Stimulated activated naive CD8-positive, alpha-beta T cell treated with anti-CD3 and anti-CD28 coated beads, Interleukin-15, amount 100 ng/mL, for 72 hours (primary cell): ENCODE results near the gene TSEN15.

ENCODE experiments used
- ATAC-seq: fragments of 150-1000 bp; cut with Tn5 transposase; 2 replicates; pipeline ENCODE4 v1.10.0; 2021; ENCODE audit warnings: mild to moderate bottlenecking, moderate library complexity
- DNase-seq, 2 donors: peaks; one replicate each; pipeline ENCODE4 v3.0.0; 2021 to 2022
- H3K27ac Mint-ChIP-seq, 2 donors: one replicate each; pipeline ENCODE4 v1.8.0; 2022; ENCODE audit warnings: mild to moderate bottlenecking in 2 of 2, mixed read lengths in 2 of 2, moderate library complexity in 2 of 2
- H3K27me3 Mint-ChIP-seq: one replicate; pipeline ENCODE4 v1.8.0; 2022; ENCODE audit warnings: mixed read lengths
- H3K4me1 Mint-ChIP-seq: one replicate; pipeline ENCODE4 v1.8.0; 2022; ENCODE audit warnings: mild to moderate bottlenecking, mixed read lengths
- H3K4me3 Mint-ChIP-seq, 2 donors: one replicate each; pipeline ENCODE4 v1.8.0; 2022; ENCODE audit warnings: mild to moderate bottlenecking in 2 of 2, mixed read lengths in 2 of 2, moderate library complexity in 1 of 2
- H3K9me3 Mint-ChIP-seq, 2 donors: one replicate each; pipeline ENCODE4 v1.8.0; 2022; ENCODE audit warnings: mixed read lengths in 2 of 2

TSEN15 gene

GRCh38 chr1:184060316-184060715 lies 8.8 kb downstream of the TSEN15 start:
- ATAC-seq (no peak), DNase-seq (no peak)
- Mint-ChIP-seq H3K4me3 (no peak overlapping the region), H3K4me1 (peaks cover 10% of the 10 kb centered on the region), H3K9me3 (no peaks in the 10 kb centered on the region), H3K27ac (no peak overlapping the region), H3K27me3 (no peaks in the 10 kb centered on the region)

- Mint-ChIP-seq H3K27ac (no peak overlapping the region), H3K4me3 (no peak overlapping the region), H3K27me3 (no peaks in the 10 kb centered on the region), H3K9me3 (no peaks in the 10 kb centered on the region), H3K4me1 (peaks cover 8% of the 10 kb centered on the region)
- DNase-seq (no peak), ATAC-seq (no peak)
These were observed 10.0 kb downstream of the TSEN15 start for GRCh38 chr1:184061396-184062003.

DNA sequence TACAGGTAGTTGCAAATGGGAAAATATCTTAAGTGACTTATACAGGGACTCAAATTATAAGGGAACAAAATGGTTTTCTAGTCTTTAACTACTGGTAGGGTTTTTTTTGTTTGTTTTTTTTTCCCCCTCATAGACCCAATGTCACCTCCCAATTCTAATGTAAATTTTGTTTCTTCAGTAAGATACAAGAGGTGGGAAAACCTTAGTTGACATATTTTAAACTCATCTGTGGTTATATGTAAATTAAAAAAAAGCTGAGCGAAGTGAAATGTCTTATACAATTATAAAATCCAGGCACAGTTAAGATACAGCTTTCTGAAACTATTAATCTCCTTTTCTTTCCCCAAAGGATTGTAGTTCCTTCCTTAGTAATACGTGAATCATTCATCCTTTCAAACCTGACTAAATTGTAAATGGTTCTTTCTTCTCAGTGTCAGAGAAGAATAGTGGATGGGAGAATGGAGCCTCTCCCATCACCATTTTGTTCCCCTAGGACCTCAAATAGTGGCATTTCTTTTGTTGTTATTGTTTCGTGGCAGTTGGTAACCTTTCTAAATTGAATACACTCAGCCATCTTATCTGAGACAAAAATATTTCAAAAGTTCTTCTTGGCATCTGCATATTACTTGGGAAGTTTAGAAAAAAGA lies 11.2 kb downstream of the TSEN15 start:
- no peak for ATAC-seq
- Mint-ChIP-seq H3K27ac (no peak overlapping the region), H3K4me1 (no peaks in the 10 kb centered on the region), H3K4me3 (no peak overlapping the region), H3K27me3 (no peaks in the 10 kb centered on the region), H3K9me3 (no peaks in the 10 kb centered on the region)
- DNase-seq = no peak

GRCh38 chr1:184065559-184065958 lies 14.0 kb downstream of the TSEN15 start:
- Mint-ChIP-seq H3K4me3 (no peak overlapping the region), H3K27ac (no peak overlapping the region), H3K9me3 (no peaks in the 10 kb centered on the region), H3K27me3 (no peaks in the 10 kb centered on the region), H3K4me1 (no peaks in the 10 kb centered on the region)
- DNase-seq = no peak
- no peak for ATAC-seq

DNA sequence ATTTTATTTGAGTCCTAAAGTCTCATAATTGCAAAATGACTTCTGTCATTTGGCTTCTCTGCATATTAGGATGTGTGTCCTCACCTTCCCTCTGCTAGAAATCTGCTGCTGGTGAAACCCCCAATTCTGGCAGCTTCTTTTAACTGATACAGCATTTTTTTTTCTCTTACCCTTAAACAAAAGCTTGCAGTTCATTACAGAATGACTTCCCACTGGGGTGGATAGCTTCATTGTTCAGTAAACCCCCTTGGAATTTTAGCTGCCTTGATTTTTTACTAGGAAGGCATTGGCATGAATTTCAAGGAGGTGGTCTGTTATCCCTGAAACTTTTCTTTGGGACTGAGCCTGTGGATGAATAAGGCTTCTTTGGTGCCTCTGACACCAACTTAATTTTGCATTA lies 16.8 kb downstream of the TSEN15 start:
- Mint-ChIP-seq H3K27ac (no peak overlapping the region), H3K4me3 (no peak overlapping the region), H3K27me3 (no peaks in the 10 kb centered on the region), H3K4me1 (no peaks in the 10 kb centered on the region), H3K9me3 (no peaks in the 10 kb centered on the region)
- ATAC-seq (no peak), DNase-seq (no peak)

DNA sequence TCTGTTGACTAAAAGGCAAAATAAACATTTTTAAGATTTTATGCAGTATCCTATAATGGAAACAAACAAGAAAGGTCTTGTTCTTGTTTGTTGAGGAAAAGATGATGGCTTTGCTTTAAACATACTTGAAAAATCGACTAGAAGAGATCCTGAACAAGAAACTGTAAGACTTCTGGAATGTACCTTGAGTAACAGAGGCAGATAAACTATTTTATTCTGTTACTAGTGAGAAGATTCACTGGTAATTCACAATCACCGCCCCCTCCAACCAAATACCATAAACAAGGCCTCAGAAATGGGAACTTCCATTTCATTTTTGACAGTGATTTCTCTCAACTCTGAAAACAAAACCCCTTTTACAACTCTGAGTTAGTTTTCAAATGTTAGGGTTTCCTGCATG lies 18.1 kb downstream of the TSEN15 start:
- no peaks in the 10 kb centered on the region for H3K4me1 Mint-ChIP-seq
- H3K4me3 Mint-ChIP-seq = no peak overlapping the region
- ATAC-seq (no peak), DNase-seq (no peak)
- no peaks in the 10 kb centered on the region for H3K9me3 Mint-ChIP-seq
- peak overlapping the region in 1 of 2 donors; percentile 40 for H3K27ac Mint-ChIP-seq
- no peaks in the 10 kb centered on the region for H3K27me3 Mint-ChIP-seq

GRCh38 chr1:184072376-184072775 lies 20.8 kb downstream of the TSEN15 start:
- H3K4me3 Mint-ChIP-seq = no peak overlapping the region
- H3K27me3 Mint-ChIP-seq = no peaks in the 10 kb centered on the region
- H3K9me3 Mint-ChIP-seq = no peaks in the 10 kb centered on the region
- peaks cover 6% of the 10 kb centered on the region for H3K4me1 Mint-ChIP-seq
- H3K27ac Mint-ChIP-seq = no peak overlapping the region
- no peak for ATAC-seq
- DNase-seq = no peak

GRCh38 chr1:184074383-184074782 lies 22.9 kb downstream of the TSEN15 start:
- no peak for DNase-seq
- ATAC-seq = no peak
- H3K9me3 Mint-ChIP-seq = no peaks in the 10 kb centered on the region
- H3K27me3 Mint-ChIP-seq = no peaks in the 10 kb centered on the region
- no peak overlapping the region for H3K4me3 Mint-ChIP-seq
- H3K4me1 Mint-ChIP-seq = peaks cover 20% of the 10 kb centered on the region
- no peak overlapping the region for H3K27ac Mint-ChIP-seq

DNA sequence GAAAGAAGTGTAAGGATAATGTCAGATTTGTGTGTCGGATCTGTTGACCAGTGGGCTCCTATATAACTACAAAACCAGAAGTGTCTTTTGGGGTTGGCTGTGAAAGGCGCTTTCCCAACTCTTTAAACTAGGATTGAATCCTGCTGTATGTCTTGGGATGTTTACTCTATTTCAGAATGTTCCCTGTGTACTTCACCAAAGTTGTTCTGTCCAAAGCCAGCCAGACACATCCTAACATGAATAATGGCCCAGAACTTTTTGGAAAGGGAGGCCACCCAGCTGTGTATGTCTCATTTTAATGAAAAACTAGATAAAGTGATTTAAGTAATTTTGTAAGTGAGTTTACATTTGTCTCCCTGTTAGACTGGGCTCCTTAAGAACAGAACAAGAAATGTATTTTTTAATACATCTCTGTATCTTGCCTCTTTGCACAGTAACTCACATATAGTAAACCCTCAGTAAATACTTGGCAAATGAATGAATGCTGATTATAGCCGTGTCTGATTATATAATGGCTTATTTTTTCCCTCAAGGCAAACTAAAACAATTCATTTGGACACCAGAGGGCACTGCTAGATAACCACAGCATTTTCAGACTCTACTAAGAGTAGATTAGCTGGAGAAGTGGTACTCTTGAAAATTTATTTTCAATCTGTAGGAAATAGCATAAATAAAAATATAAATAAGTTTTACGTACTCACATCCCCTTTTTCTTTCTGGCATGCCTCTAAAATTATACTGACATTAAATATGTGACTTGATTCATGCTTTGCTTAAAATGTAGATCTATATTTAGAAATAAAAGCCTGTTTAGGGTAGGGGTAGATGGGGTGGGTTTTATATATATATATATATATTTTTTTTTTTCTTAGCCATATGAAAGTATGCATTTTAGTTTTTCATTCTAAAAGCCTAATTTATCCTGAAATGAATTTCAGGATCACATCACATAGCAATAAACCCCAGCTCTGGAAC lies 23.8 kb downstream of the TSEN15 start:
- ATAC-seq (peak; percentile 55), DNase-seq (no peak)
- H3K4me3 Mint-ChIP-seq = no peak overlapping the region
- no peaks in the 10 kb centered on the region for H3K27me3 Mint-ChIP-seq
- H3K27ac Mint-ChIP-seq = no peak overlapping the region
- peaks cover 20% of the 10 kb centered on the region for H3K4me1 Mint-ChIP-seq
- H3K9me3 Mint-ChIP-seq = no peaks in the 10 kb centered on the region

GRCh38 chr1:184078564-184079249 lies 27.2 kb downstream of the TSEN15 start:
- DNase-seq (no peak), ATAC-seq (no peak)
- Mint-ChIP-seq H3K9me3 (no peaks in the 10 kb centered on the region), H3K27ac (peak overlapping the region in 1 of 2 donors; percentile 42), H3K4me1 (peaks cover 20% of the 10 kb centered on the region), H3K27me3 (no peaks in the 10 kb centered on the region), H3K4me3 (no peak overlapping the region)

- peaks cover 20% of the 10 kb centered on the region for H3K4me1 Mint-ChIP-seq
- no peak for ATAC-seq
These were observed 28.8 kb downstream of the TSEN15 start for GRCh38 chr1:184080309-184080708.

DNA sequence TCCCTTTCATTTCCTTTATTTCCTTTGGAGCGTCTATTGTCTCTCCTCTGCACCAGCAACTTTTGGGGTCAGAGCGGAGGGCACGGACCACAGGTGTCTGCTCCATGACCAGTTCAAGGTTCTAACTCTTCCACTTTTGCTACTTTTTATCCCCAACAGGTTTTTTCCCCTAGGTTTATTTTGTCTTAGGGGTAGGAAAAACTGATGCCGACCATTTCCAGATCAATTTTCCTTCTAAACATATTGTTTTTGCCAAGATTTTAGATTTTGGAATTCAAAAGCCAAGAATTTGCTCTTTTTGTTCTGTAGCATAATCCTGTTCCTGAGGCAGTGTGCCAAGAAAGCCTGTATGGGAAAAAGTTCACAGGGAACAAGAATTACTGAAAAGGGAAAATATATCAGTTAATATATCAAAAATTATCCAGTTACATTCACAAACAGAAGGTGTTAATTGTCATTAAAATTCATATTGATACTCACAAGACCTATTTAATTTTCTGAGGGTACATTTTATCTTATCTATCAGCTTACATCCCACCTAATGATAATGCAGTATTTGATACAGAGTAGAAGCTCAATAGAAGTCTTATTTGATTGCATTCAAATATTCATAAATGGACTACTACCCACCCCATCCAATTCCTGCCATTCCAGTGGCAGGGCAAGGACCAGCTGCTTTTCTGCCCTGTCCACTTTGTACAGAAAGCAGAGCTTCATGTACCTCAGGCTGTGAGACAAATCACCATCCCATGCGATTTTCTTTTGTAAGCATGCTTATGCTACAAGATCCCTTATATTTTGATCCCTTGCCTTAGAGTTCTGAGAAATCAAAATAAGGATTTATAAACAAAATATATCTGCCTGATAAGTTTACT lies 31.2 kb downstream of the TSEN15 start:
- Mint-ChIP-seq H3K27ac (no peak overlapping the region), H3K9me3 (no peaks in the 10 kb centered on the region), H3K27me3 (no peaks in the 10 kb centered on the region), H3K4me3 (no peak overlapping the region), H3K4me1 (peaks cover 13% of the 10 kb centered on the region)
- no peak for DNase-seq
- no peak for ATAC-seq

More at GRCh38 chr1:184080309-184080708, 28.8 kb downstream of the TSEN15 start:
- no peak for DNase-seq
- Mint-ChIP-seq H3K27me3 (no peaks in the 10 kb centered on the region), H3K4me3 (no peak overlapping the region), H3K9me3 (no peaks in the 10 kb centered on the region), H3K27ac (no peak overlapping the region)

- no peak overlapping the region for H3K27ac Mint-ChIP-seq
- no peak overlapping the region for H3K4me3 Mint-ChIP-seq
- no peak for ATAC-seq
- H3K27me3 Mint-ChIP-seq = no peaks in the 10 kb centered on the region
- no peaks in the 10 kb centered on the region for H3K9me3 Mint-ChIP-seq
- no peaks in the 10 kb centered on the region for H3K4me1 Mint-ChIP-seq
- no peak for DNase-seq
These were observed 34.1 kb downstream of the TSEN15 start for GRCh38 chr1:184085667-184086066.

GRCh38 chr1:184088037-184088436 lies 36.5 kb downstream of the TSEN15 start:
- H3K27ac Mint-ChIP-seq = no peak overlapping the region
- H3K4me3 Mint-ChIP-seq = no peak overlapping the region
- no peak for ATAC-seq
- DNase-seq = no peak
- no peaks in the 10 kb centered on the region for H3K4me1 Mint-ChIP-seq
- no peaks in the 10 kb centered on the region for H3K27me3 Mint-ChIP-seq
- no peaks in the 10 kb centered on the region for H3K9me3 Mint-ChIP-seq

GRCh38 chr1:184093071-184093470 lies 41.5 kb downstream of the TSEN15 start:
- H3K4me1 Mint-ChIP-seq = no peaks in the 10 kb centered on the region

More at GRCh38 chr1:184093071-184093470, 41.5 kb downstream of the TSEN15 start:
- Mint-ChIP-seq H3K4me3 (no peak overlapping the region), H3K27ac (no peak overlapping the region), H3K27me3 (no peaks in the 10 kb centered on the region), H3K9me3 (no peaks in the 10 kb centered on the region)
- no peak for DNase-seq
- no peak for ATAC-seq
